GM19025 (cell line): ENCODE results near the gene CFAP74.

Experiments used
- ATAC-seq: cut with Tn5 transposase; IDR thresholded peaks from one replicate; pipeline ENCODE4 v1.9.1; 2021; ENCODE audit warnings: mild to moderate bottlenecking, low read depth, moderate library complexity; ENCODE audit not compliant: unreplicated experiment

The CFAP74 gene

GRCh38 chr1:2003541-2004131 is at the start of gene CFAP74:
Gene CFAP74 (minus strand): TSS chr1:2003786. CDS start chr1:1990956, 12,830 bp downstream.
- no peak for ATAC-seq

- ATAC-seq, result no peak
Observed at GRCh38 chr1:2053217-2053616, 49.6 kb upstream of the CFAP74 start.

DNA sequence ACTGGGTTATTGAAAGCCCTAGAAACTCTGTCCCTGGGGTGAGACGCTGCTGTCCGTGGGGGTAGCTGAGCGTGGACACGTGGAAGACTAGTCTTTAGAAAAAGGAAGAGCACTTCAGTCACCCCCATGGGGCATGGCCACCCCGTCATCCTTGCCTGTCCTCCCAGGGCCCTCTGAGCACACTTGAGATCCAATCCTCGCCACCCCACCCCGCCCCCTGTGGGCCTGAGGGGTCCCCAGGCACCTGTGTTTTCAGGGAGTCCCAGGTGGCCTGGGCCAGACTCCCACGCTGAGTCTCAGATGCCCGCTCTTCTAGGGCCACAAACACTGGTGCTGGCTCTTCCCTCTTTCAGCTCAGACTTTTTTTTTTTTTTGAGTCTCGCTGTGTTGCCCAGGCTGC is 49.2 kb upstream of the CFAP74 start:
- ATAC-seq, result no peak

DNA sequence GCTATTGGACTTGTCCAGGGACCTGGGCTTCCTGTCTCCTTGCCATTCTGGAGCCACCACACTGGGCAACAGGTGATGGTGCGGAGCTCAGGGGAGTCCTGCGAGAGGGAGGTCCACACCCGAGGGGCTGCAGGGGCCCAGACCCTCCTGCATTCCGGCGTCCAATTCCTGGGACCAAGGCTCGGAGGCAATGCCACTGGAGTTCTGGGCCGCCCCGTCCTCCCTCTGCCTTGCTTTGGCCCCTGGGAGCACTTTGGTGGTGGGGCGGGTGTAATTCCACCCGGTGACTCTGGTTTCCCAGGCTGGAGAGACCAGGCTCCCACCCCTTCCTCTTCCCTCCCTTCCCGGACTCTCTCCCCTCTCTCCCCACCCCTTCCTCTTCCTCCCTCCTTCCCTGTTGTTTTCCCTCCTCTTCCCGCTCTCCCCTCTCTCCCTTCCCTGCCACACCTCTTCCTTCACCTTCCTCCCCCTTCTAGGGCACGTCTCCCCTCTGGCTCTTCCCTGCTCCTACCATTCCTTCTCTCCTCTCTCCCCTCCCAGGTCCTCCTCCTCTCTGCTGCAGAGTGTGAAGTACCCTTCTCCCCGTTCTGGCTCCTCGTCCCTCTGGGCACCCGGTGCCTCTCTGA is 48.6 kb upstream of the CFAP74 start:
- no peak for ATAC-seq

GRCh38 chr1:2050793-2051682 is 47.5 kb upstream of the CFAP74 start:
- ATAC-seq, result no peak

GRCh38 chr1:2050461-2050792 is 46.8 kb upstream of the CFAP74 start:
- ATAC-seq, result no peak

DNA sequence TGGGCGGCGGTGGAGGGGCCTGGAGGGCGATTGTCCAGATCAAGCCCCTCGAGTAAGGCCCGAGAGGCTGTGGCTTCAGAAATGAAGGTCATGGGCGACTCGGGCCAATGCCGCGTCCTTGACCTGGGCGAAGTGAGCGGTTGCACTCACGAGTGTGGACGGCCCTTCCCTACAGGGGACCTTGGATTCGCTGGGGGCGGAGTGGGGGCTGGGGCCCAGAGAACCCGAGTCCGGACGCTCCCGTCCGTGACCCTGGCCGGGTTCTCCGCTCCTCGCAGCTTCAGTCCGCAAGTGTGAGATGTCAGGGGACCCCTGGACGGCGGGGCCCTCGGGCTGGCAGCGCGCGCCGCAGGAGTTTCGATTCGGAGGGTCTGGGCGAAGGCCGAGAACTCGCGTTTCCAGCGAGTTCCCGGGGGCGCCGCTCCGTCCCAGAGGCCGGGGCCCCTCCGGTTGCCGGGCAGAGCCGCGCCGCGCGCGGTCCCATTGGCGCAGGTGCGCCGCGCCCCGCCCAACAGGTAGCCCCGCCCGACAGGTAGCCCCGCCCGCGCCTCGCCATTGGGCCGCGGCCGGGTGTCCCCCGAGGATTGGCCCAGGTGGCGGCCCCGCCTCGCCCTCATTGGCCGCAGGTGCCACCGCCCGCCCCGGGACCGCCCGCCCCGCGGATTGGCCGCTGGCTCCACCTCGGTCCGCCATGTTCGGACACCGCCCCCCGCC is 46.3 kb upstream of the CFAP74 start, which contains the start of gene PRKCZ:
TSS of gene PRKCZ (plus strand) at position 694 of the 714 bp plus-strand sequence. CDS start 220 bp downstream, outside the sequence.
- no peak for ATAC-seq

- no peak for ATAC-seq
Observed at GRCh38 chr1:2049225-2049717, 45.7 kb upstream of the CFAP74 start.

GRCh38 chr1:2047749-2048729 is 44.5 kb upstream of the CFAP74 start:
- no peak for ATAC-seq

GRCh38 chr1:2046953-2047748 is 43.6 kb upstream of the CFAP74 start:
- ATAC-seq, result no peak

DNA sequence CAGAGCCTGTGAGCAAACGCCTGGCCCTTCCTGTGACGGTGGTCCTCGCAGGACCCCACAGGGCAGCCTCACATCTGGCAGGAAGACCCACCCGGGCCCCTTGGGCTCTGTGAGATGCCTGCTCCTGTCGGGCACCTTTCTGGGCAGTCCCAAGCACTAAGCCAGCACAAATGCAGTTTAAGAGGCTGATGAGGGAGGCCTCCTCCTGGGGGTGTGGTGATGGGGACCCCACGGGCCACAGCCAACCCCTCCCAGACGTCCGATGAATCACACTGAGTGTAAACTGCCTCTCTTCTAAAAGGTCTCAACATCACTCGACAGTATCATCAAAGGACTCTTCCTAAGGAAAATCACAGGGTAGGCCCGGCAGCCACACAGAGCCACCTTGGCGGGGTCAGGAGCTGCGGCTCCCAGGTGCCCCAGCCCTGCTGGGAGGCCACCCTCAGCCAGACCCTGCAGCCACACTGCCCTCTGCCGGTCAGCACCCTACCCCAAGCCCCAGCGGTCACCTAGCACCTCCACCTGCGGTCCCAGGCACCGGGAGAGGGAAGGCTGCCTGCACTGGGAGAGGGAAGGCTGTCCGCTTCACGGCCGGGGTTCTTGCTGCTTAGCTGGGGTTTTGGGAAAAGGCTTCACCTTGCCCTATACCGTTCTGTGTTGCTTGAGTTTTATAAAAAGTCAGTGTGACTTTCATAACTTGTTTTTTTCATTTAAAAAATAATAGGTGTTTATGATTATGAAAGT is 42.8 kb upstream of the CFAP74 start:
- no peak for ATAC-seq

DNA sequence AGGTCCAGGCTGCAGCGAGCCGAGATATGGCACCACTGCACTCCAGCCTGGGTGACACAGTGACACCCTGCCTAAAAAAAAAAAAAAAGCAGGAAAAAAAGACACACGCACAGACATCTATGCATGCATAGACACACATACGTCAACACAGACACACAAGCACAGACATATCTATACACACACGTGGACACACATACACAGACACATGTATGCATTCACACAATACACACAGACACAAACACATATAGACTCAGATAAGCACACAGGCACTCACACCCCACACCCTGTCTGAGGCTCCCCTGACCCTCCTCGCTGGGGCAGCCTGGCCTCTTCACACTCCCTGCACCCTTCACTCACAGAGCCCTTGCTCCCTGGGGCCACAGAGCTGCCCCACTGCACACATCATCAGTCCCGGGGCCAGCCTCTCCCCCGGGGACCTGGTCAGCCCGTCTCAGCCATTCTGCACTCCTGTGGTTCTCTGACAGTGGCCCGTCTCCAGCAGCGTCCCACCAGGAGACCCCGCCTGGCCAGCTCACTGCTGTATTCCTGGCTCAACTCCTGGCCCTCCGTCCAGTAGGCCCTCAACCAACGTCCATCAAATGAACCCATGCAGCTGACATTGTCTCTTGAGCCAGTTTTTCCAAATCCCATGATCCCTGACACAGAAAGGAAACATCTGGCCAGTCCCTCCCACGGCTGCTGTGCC is 42.0 kb upstream of the CFAP74 start:
- no peak for ATAC-seq

DNA sequence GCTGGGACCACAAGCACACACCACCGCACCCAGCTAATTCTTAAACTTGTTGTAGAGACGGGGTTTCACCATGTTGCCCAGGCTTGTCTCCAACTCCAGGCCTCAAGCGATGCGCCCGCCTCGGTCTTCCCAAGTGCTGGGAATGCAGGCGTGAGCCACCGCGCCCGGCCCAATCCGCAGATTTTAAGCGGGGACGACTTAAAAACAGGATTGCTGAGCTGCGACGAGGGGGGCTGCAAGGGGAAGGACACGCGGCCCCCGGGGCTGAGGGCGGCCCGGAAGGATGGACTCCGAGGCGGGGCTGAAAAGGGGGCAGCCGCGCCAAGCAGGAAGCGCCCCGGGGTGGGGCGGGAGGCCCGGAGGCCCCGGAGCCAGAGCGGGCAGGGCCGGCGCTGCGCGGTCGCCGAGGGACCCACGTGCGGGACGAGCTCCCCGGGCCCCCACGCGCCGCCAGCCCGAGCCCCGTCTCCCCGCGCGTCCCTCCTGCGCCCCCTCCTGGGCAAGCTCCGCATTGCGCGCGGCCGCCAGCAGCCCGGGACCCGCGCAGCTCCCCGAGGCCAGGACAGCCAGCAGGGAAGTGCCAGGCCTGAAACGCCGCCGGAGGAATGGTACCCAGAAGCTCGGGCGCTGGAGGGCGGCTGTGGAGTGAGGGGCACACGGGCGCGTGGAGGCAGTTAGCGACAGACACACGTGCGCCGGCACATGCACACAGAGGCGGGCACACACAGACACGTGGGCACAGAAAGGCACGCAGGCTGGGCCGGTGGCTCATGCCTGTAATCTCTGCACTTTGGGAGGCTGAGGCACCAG is 41.1 kb upstream of the CFAP74 start:
- no peak for ATAC-seq

- ATAC-seq, result no peak
Observed at GRCh38 chr1:2043886-2044285, 40.3 kb upstream of the CFAP74 start.

DNA sequence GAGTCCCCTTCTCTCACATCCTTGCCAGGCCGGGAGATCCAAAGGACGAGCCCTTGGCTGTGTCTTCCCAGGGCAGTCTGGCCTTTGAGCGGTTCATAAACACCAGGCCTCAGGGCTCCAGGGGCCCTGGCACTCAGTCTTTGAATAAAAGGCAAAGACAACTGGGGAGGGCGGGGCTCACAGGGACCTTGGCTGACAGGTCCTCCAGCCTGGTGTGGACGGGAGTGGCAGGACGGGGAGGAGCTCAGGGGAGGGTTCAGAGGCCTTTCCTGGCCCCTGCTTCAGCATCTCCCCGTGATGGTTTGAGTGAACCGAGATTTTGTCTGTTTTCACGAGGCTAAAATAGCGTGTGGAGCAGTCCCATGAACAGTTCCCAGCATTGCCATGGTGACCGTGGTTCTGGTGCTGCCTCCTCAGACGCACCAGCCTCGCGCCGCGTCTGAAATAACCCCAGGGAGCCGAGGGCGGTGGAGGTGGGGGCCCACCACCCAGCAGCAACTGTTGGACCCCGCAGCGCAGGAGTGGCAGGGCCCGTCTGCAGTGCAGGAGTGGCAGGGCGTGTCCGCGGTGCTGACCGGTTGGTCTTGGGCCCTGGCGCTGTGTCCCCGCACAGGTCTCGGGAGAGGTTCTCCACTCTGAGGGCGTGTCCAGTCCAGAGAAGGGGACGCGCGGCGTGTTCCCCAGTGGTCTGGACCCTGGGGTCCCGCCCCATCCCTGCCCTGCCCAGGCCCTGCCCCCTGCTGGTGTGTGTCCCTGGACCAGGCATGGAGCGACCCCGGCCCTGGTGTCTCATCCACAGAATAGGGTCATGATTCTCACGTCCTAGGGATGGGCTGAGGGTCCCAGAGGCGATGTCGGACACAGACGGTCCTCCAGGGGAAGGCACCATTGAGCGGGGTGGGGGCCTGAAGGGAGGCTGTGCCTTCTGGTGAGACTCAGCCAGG is 39.5 kb upstream of the CFAP74 start:
- no peak for ATAC-seq

- ATAC-seq, result no peak
Observed at GRCh38 chr1:2041887-2042286, 38.3 kb upstream of the CFAP74 start.
